Heart right ventricle (tissue), 16 donors: ENCODE results near the gene RET. TPM values are rescaled to one million over a fixed set of nuclear protein-coding genes. Genes with fewer than 3 reads are reported as not detected.
A peak's percentile ranks its signal among the peaks of the same experiment; 100 is the strongest.

Experiments used
- ATAC-seq, 8 donors: fragments of 200-7000 bp; cut with Tn5 transposase; one replicate each; pipeline ENCODE4 v1.9.1; 2020; ENCODE audit warnings: mild to moderate bottlenecking in 8 of 8, moderate library complexity in 8 of 8, moderate number of reproducible peaks in 1 of 8
- DNase-seq, 2 donors: peaks; one replicate each; pipeline ENCODE4 v3.0.0-alpha.2; 2020
- H3K27ac ChIP-seq, 10 donors: fragments of 200-600 bp; sonication (generic) in 2 of 10; one replicate each; pipeline versions ENCODE4 v1.5.0 to v1.8.0; 2020 to 2022; ENCODE audit warnings: mild to moderate bottlenecking in 3 of 10
- H3K27me3 ChIP-seq, 7 donors: fragments of 200-600 bp; one replicate each; pipeline ENCODE4 v1.8.0; 2021 to 2022; ENCODE audit warnings: mild to moderate bottlenecking in 2 of 7
- H3K36me3 ChIP-seq, 9 donors: fragments of 200-600 bp; sonication (generic) in 1 of 9; one replicate each; pipeline versions ENCODE4 v1.5.0 to v1.8.0; 2020 to 2022; ENCODE audit warnings: mild to moderate bottlenecking in 2 of 9
- H3K4me1 ChIP-seq, 9 donors: fragments of 200-600 bp; sonication (generic) in 1 of 9; one replicate each; pipeline versions ENCODE4 v1.5.0 to v1.8.0; 2020 to 2022; ENCODE audit warnings: mild to moderate bottlenecking in 4 of 9
- H3K4me3 ChIP-seq, 10 donors: fragments of 200-600 bp; sonication (generic) in 2 of 10; one replicate each; pipeline versions ENCODE4 v1.5.0 to v1.8.0; 2020 to 2022; ENCODE audit warnings: mild to moderate bottlenecking in 7 of 10, moderate library complexity in 2 of 10
- H3K9me3 ChIP-seq, 11 donors: fragments of 200-600 bp in 10 of 11; sonication (generic) in 2 of 11; one replicate each; pipeline versions ENCODE4 v1.5.0 to v1.8.0; 2013 to 2022; ENCODE audit warnings: mild to moderate bottlenecking in 2 of 11, control low read depth in 1 of 11, moderate library complexity in 1 of 11
- WGBS, 2 donors: extraction: QIAGEN DNeasy Blood & Tissue Kit; methylation state at CpG; one replicate each; pipeline ENCODE4 v1.1.7; 2013; ENCODE audit warnings: inconsistent platforms in 1 of 2; 5-methylcytosine and 5-hydroxymethylcytosine counted together
- intact Hi-C, 10 donors: fragments of 100-400 bp; cut with DNase I; formaldehyde crosslinking; loops; one replicate each; pipeline versions ENCODE4 v1.11.1 to v1.14.2; 2022
- polyA plus RNA-seq, 2 donors: library from polyadenylated mRNA; stranded (reverse); fragments of 200-250 nt; gene quantifications; one replicate each; pipeline ENCODE4 v1.2.3, GENCODE V29; 2013
- total RNA-seq, 10 donors: library from RNA; stranded (reverse); fragmentation: NEBNext Ultra II Directional in 3 of 10; extraction: Animal tissue kit (Norgen Biotek cat#: 25700) in 3 of 10; gene quantifications; one replicate each; pipeline versions ENCODE4 v1.2.1 to v1.2.4, GENCODE V29; 2021 to 2023
- TF ChIP-seq, protein P1 (sequence below), 9 donors: fragments of 200-600 bp; sonication (generic) in 2 of 9; IDR thresholded peaks; one replicate each; pipeline versions ENCODE4 v1.5.0 to v1.8.0; 2021 to 2022; ENCODE audit warnings: antibody characterized with exemption in 9 of 9, mild to moderate bottlenecking in 5 of 9, moderate library complexity in 1 of 9
- donor health status: Arrhythmogenic right ventricular cardiomyopathy.
- donor health status: ischemic (EF 13 %, LVEDD 7.1; RV severe dilation, severe dysfunction).
- donor health status: healthy with polysubstance abuse.
- donor health status: DM: no; HTN: yes; CAD: no.
- donor health status: DM: no; HTN: no; CAD: no.
- donor health status: ischemic (EF 25% LVEDD 6.9; RV normal size, moderate dysfunction).
- donor health status: ischemic (EF 25% LVEDD 5.7; RV mildly dilated, moderate dysfunction).
- donor health status: healthy.
- donor health status: DM: yes; HTN: yes; CAD: no.
- donor health status: Ischemic cardiomyopathy.
- donor health status: ischemic (EF 35%, LVEDD 5.7; RV mildly dilated, moderate dysfunction).
- donor health status: nonischemic (EF 11% LVEDD 7.7; RV severe dilation, severe dysfunction).
- donor health status: DM: yes; HTN: yes; CAD: no.
- donor health status: PGD.
- donor health status: ischemic (EF 29% LVEDD 5.4; RV normal size, mild dysfunction).
- donor health status: nonischemic (EF 23%, LVEDD 6.1; RV moderate dilation, normal function).

The RET gene
- total and polyA plus RNA-seq, 12 donors, result 0.38 to 2.6 (median 1.2) TPM

DNA sequence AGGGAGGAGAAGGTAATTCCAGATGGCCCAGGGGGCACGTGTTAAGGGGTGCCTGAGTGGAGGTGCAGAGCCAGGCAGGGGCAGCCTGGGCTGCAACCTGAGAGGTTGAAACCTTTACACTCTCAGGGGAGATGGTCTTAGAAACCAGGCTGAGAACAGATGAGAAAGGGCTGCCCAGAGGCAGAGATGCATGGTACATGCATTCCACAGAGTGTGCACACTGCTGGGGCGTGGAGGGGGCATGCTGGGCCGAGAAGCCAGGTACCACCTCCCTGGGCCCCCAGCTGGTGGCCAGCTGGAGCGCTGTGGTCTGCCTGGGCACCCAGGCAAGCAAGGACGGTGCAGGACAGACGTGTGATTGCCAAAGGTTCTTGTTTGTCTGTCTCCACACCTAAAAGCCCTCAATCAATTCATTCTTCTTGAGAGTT lies 47.2 kb downstream of the RET start:
- DNase-seq, result no peak
- H3K27me3 ChIP-seq, result no peaks in the 10 kb centered on the region

GRCh38 chr10:43124574-43125273 lies 47.9 kb downstream of the RET start:
- H3K27me3 ChIP-seq, result no peaks in the 10 kb centered on the region
- ATAC-seq (no peak), DNase-seq (no peak)
- intact Hi-C loops, result no loop called here
- 86 to 90% methylated on average over 9 of the region's 9 CpGs for WGBS, 2 donors
- no peaks in the 10 kb centered on the region for H3K36me3 ChIP-seq
- no peaks in the 10 kb centered on the region for H3K9me3 ChIP-seq
- H3K4me3 ChIP-seq, result no peak overlapping the region
- H3K4me1 ChIP-seq, result peaks cover 0 to 48% (median 12%) of the 10 kb centered on the region in 9 donors
- TF ChIP-seq, protein P1, sequence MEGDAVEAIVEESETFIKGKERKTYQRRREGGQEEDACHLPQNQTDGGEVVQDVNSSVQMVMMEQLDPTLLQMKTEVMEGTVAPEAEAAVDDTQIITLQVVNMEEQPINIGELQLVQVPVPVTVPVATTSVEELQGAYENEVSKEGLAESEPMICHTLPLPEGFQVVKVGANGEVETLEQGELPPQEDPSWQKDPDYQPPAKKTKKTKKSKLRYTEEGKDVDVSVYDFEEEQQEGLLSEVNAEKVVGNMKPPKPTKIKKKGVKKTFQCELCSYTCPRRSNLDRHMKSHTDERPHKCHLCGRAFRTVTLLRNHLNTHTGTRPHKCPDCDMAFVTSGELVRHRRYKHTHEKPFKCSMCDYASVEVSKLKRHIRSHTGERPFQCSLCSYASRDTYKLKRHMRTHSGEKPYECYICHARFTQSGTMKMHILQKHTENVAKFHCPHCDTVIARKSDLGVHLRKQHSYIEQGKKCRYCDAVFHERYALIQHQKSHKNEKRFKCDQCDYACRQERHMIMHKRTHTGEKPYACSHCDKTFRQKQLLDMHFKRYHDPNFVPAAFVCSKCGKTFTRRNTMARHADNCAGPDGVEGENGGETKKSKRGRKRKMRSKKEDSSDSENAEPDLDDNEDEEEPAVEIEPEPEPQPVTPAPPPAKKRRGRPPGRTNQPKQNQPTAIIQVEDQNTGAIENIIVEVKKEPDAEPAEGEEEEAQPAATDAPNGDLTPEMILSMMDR (IDR thresholded peaks at IDR 0.05), result no peak
- no peak overlapping the region for H3K27ac ChIP-seq

More for the DNA sequence above, 47.2 kb downstream of the RET start:
- ATAC-seq, result no peak
- H3K4me3 ChIP-seq, result no peak overlapping the region
- TF ChIP-seq, protein P1 (IDR thresholded peaks at IDR 0.05), result no peak
- no peaks in the 10 kb centered on the region for H3K9me3 ChIP-seq
- intact Hi-C loops, result no loop called here
- WGBS, 2 donors, result 88 to 93% methylated on average over 6 of the region's 6 CpGs
- no peaks in the 10 kb centered on the region for H3K36me3 ChIP-seq
- H3K4me1 ChIP-seq, result peaks cover 0 to 43% (median 12%) of the 10 kb centered on the region in 9 donors
- no peak overlapping the region for H3K27ac ChIP-seq

GRCh38 chr10:43125274-43125845 lies 48.5 kb downstream of the RET start:
- Histone ChIP-seq H3K27ac (no peak overlapping the region), H3K4me3 (no peak overlapping the region), H3K4me1 (peaks cover 0 to 49% (median 12%) of the 10 kb centered on the region in 9 donors), H3K36me3 (no peaks in the 10 kb centered on the region), H3K9me3 (no peaks in the 10 kb centered on the region), H3K27me3 (no peaks in the 10 kb centered on the region)
- 94 to 97% methylated on average over 8 of the region's 8 CpGs for WGBS, 2 donors
- ATAC-seq (no peak), DNase-seq (no peak)
- TF ChIP-seq, protein P1 (IDR thresholded peaks at IDR 0.05), result no peak
- intact Hi-C loops, result no loop called here

DNA sequence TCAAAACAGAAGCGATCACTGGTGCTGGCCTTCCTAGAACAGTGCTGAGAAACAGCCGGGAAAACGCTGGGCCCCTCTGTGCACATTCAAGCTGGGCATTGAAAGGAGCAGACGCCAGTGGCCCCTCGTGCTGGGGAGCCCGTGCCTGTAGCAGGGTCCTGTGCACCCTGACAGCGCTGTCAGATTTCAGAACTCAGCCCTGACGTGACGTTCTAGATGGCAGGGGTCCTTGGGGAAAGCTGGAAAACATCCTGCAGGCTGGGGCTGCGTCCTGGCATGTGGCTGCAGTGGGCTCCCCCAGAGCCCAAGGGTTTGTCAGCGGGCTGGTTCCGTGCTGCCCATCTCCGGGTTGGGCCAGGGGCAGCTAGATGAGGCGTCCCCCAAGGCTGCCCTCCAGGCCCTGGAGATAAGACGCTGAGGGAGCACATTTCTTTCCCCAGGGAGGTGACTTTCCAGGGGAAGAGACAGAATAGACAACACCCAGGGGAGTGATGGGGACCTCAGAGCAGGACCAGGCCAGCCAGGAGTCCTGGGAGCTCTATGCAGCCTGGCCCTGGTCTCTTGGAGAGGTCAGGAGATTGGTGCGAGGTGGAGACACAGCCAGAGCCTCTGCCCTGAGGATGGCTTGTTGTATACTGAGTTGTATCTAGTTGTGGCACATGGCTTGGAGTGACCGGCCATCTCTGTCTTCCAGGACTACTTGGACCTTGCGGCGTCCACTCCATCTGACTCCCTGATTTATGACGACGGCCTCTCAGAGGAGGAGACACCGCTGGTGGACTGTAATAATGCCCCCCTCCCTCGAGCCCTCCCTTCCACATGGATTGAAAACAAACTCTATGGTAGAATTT lies 49.2 kb downstream of the RET start:
- DNase-seq (peak in 1 of 2 donors; percentile 1), ATAC-seq (no peak)
- Histone ChIP-seq H3K27ac (peak overlapping the region in 1 of 10 donors; percentile 51), H3K4me1 (peaks cover 0 to 42% (median 7%) of the 10 kb centered on the region in 9 donors), H3K36me3 (no peaks in the 10 kb centered on the region), H3K27me3 (no peaks in the 10 kb centered on the region), H3K4me3 (no peak overlapping the region), H3K9me3 (no peaks in the 10 kb centered on the region)
- TF ChIP-seq, protein P1 (IDR thresholded peaks at IDR 0.05), result no peak
- 86% methylated on average over 23 of the region's 23 CpGs for WGBS, 2 donors
- intact Hi-C loops, result no loop called here
